ENCODE data around the gene KCNQ1.

The KCNQ1 gene

GRCh38 chr11:2461253-2461955 lies 16.6 kb downstream of the KCNQ1 start:
- DNase-seq (ENCODE audit: low spot score): no peak

DNA sequence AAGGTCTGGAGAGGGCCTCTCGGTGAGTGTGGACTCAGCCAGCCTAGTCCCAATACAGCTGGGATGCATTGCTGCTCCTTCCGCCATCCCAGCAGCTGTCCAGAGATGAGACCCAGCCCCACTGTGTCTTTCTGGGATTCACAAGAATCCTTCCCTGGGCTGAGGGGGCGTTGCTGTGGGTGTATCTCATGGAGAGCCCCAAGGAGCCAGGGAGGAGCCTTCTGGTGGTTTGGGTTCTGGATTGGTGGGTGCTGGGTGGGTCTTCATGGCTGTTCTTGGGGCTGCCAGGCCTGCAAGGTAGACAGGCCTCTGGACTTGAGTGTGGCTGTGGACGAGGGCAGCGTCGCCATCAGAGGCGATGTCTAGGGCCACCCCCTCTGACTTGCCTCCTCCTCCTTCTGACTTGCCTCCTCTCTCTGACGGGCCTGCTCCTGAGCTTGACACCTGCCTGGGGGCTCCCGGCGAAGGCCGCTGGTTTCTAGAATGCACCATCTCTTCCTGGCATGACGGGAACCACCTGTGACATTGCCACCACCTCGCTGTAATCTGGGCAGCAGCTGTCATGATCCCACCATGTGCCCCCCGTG lies 17.2 kb downstream of the KCNQ1 start:
- no peak for DNase-seq (ENCODE audit: low spot score)

DNA sequence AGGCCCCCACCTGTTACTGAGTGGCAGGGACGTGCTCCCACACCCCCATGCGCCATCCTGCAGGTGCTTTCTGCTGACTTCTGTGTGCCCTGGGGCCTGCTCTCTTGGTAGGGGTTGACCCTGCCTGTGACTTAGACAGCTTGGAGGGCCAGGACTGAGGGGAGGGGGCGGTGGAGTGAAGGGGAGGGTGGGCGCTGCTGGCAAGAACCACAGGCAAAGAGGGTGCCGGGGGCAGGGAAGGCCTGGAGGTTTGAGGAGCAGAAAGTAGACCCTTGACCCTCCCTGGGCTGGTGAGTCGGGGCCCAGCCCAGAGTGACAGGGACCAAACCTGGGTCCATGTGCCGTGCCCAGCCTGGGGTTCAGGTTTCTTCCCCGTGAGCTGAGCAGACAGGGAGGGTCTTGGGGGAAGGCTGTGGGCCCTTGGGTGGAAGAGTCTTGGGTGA lies 17.8 kb downstream of the KCNQ1 start:
- no peak for DNase-seq (ENCODE audit: low spot score)

- DNase-seq (ENCODE audit: low spot score): no peak
Measured at GRCh38 chr11:2462986-2463765, 18.4 kb downstream of the KCNQ1 start.

GRCh38 chr11:2463766-2464277 lies 19.0 kb downstream of the KCNQ1 start:
- DNase-seq (ENCODE audit: low spot score): no peak

- no peak for DNase-seq (ENCODE audit: low spot score)
Measured at GRCh38 chr11:2464451-2465165, 19.8 kb downstream of the KCNQ1 start.

- no peak for DNase-seq (ENCODE audit: low spot score)
Measured at GRCh38 chr11:2465202-2466068, 20.6 kb downstream of the KCNQ1 start.

DNA sequence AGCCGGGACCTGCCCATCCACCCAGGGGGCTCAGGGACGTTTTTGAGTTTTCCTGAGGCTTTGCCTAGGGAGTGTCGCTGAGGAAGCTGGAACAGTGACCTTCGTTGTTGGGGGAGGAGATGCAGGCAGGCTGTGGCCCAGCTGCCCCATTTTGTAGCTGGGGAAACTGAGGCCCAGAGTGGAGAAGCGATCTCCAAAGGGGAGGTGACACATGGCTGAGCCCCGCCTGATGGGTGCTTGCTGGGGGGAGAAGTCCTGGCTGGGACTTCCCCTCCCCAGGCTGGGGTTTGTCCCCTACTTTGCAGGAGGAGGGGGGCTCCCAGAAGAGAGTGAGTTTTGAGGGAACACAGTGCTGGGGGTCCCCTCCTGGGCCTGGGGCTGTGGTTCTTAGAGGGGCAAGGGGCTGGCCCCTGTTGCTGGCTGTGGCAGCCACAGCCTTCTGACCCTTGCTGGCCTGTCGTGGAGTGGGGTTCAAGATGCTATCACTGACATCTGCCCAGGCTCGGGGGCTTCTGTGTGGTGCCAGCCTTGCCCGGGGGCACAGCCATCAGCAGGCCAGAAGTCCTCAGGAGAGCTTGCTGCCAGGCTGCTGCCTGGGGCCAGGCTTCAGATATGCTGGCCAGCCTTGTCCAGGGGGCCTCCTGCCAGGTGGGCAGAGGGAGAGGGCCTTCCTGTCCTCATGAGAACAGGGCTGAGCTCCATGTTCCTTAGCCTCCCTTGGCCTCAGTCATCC lies 21.4 kb downstream of the KCNQ1 start:
- no peak for DNase-seq (ENCODE audit: low spot score)

- DNase-seq (ENCODE audit: low spot score): peak; percentile 39
Measured at GRCh38 chr11:2466869-2467694, 22.3 kb downstream of the KCNQ1 start.

DNA sequence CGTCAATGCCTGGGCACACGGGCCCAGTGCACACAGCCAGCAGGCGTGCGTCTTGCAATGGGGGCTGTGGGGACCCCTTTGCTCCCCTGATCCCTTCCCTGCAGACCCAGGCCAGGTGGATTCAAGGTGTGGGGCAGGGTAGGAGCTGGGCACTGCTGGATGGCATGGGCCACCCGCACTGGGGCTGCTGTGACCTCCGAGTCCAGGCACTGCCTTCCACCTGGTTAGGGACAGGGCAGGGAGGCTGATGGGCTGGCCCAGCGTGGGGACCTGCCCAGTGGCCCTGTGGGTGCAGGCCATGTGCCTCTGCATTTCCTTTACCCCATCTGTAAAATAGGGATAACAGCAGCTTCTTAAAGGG lies 22.9 kb downstream of the KCNQ1 start:
- no peak for DNase-seq (ENCODE audit: low spot score)

DNA sequence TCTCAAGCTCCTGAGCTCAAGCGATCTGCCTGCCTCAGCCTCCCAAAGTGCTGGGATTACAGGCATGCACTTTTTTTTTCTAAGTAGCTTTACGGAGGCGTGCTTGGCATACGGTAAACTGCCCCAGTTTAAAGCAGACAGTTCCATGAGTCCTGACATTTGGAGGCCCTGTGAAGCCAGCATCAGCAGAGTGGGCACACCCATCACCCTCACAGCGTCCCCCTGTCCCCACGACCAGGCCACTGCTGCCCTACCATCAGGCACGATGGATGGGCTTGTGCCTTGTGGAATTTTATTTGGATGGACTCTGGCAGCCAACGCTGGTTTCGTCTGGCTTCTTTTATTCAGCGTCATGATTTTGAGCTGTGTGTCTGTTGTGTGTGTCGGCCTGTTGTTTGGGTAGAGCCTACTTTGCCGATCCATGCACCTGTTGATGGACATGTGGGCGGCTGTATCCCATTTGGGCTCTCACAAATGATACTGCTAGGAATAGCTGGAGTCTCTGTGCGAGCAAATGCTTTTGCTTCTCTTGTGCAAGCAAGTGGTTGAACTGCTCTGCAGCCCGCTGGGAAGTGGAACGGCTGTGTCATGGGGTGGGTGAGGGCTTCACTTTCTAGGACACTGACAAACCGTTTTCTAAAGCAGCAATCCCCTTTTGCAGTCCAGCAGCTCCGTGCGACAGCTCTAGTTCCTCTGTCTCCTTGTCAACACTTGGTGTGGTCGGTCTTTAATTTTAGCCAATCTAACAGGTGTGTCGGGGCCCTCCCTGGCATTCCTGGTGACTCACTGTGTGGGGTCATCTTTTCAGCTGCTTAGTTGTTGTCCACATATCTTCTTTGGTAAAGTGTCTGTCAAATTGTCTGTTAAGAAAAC lies 23.8 kb downstream of the KCNQ1 start:
- no peak for DNase-seq (ENCODE audit: low spot score)

DNA sequence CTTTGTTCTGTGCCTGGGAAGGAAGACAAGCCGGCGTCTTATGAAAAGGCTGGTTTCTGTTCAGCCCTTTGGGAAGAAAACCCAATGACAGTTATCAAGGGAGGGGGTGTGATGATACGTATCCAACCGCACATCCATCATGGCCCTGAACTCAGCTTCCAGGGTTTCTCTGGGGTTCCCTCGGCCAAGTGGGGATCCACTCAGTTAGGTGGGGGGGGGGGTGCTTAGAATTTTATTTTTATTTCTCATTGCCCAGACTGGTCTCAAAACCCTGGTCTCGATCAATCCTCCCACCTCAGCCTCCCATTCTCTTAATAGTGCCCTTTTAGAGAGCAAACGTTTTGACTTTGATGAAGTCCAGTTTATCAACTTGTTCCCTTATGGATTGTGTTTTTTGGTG lies 25.7 kb downstream of the KCNQ1 start:
- DNase-seq (ENCODE audit: low spot score): no peak

DNA sequence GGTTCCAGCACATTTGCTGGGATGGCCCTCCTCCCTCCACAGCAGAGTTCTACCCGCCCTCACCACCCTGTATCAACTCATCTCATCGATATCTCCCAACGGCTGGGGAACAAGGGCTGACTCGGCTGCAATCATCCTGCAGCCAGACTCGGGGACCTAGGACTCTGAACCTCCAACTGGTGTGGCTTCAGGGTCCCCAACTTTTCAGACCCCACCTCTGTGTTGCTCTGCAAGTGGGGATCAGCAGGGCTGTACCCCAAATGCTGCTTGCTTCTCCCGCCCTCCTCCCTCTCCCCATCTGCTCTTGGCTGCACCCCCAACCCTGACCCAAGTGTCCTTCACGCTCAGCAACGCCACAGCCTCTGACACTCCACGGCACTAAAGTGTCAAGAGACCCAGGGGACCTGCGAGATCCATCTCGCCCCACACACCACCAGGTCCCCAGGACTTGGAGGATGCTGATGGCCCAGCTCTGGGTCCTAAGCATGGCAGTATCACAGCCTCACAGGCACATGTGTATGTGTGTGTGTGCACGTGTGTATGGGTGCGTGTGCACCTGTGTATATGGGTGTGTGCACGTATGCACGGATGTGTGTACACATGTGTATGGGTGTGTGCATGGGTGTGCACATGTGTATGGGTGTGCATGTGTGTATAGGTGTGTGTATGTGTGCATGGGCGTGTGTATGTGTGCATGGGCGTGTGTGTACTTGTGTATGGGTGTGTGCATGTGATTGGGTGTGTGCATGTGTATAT lies 26.4 kb downstream of the KCNQ1 start:
- no peak for DNase-seq (ENCODE audit: low spot score)

- no peak for DNase-seq (ENCODE audit: low spot score)
Measured at GRCh38 chr11:2471804-2472096, 26.9 kb downstream of the KCNQ1 start.

DNA sequence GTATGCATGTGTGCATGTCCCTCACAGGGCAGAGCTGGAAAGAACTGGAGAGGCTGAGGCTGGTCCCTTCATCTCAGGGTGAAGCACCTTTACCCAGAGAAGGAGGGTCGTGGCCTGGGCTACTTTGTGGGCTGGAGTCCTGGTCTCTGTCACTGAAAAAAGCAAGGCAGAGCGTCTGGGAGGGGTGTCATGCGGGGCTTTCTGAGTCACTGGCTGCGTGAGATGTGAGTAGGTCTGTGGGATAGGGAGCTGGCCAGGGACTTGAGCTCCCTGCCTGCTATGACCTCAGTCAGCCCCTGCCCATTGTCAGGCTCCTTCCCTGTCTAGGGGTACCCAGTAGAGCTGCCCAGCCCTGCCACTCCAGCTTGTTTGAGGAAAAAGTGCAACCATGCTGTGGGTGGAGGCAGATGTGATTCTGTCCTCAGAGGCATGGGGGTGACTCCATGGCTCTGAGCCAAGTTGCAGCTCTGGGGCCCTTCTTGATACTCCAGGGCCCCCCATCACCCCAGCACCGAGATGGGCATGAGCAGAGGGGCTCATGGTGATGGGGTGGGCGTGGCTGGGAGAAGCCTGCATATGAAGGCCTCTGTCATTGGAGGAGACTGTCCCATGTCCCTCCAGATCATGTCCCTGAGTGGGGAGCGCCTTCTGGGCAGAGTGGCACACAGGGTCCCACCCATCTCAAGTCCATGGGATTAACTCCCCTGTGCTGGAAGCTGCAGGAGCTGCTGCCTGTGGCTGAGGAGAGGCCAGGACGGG lies 27.8 kb downstream of the KCNQ1 start:
- no peak for DNase-seq (ENCODE audit: low spot score)

DNA sequence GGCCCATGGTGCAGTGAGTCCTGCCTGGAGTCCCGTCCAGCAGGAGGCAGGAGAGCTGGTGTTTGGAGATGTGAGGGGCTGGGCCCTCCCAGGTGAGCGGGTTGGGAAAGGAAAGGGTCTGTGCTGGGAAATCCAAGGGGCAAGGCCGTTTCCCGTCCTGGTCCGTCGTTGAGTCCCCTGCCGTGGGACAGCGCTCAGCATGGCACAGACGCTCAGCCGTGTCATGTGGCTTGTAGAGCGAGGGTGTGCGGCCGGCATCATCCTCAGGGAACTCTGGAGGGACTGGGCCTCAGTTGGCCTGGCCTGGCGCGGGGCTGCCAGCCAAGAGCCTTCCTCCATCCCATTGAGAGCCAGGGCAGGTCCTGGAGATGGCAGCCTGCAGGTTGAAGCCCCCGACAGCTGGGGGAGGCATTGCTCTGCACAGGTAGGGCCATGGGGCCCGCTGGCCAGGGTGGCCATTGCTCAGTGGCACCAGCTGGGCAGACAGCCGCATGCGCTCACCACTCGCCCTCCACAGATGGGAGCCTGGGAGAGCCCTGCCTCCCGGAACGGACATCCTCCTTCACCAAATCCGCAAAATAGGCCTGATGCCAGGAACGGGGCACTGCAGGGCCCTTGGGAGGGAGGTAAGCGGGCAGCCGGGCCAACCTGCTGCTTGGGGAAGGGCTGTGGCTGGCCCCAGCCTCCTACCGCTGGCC lies 28.7 kb downstream of the KCNQ1 start:
- DNase-seq (ENCODE audit: low spot score): no peak

All from CD4-positive, alpha-beta T cell treated with Interleukin-15 for 4 hours (primary cell).